Endothelial cell of umbilical vein (primary cell): ENCODE data around the gene PTGES3L.

ENCODE experiments used
- EZH2 ChIP-seq: IDR thresholded peaks from 2 replicates; pipeline ENCODE4 v1.6.1; 2012; ENCODE audit warnings: borderline replicate concordance, low read depth, mild to moderate bottlenecking, moderate library complexity, low read length, inconsistent platforms; ENCODE audit not compliant: severe bottlenecking
- FOS ChIP-seq: IDR thresholded peaks from 2 replicates; pipeline ENCODE4 v1.6.1; 2011; ENCODE audit warnings: mild to moderate bottlenecking, low read length, moderate library complexity, borderline replicate concordance; ENCODE audit not compliant: insufficient read depth
- GATA2 ChIP-seq: IDR thresholded peaks from 2 replicates; pipeline ENCODE4 v1.7.0; 2011; ENCODE audit warnings: low read depth, mild to moderate bottlenecking, moderate library complexity, mixed read lengths, low read length; ENCODE audit not compliant: insufficient read length, insufficient read depth
- JUN ChIP-seq: IDR thresholded peaks from 2 replicates; pipeline ENCODE4 v1.6.1; 2011; ENCODE audit warnings: borderline replicate concordance, low read depth; ENCODE audit not compliant: insufficient read length, insufficient read depth
- MYC ChIP-seq: IDR thresholded peaks from one replicate; pipeline ENCODE4 v1.6.1; 2011; ENCODE audit warnings: mild to moderate bottlenecking, low read depth, low read length
- POLR2A ChIP-seq: IDR thresholded peaks from 2 replicates; pipeline ENCODE4 v1.6.1; 2012; ENCODE audit warnings: low read depth, mild to moderate bottlenecking, control low read depth, low read length
- POLR2AphosphoS5 ChIP-seq: IDR thresholded peaks from 2 replicates; pipeline ENCODE4 v1.6.1; 2012; ENCODE audit warnings: low read depth, mild to moderate bottlenecking, control low read depth, low read length, moderate library complexity; ENCODE audit not compliant: insufficient read depth
- TF ChIP-seq, protein P1 (sequence below), 2 donors: IDR thresholded peaks; 1 replicate in 1 of 2; 2 replicates in 1 of 2; pipeline ENCODE4 v1.5.1; 2011; ENCODE audit warnings: low read length in 2 of 2, mild to moderate bottlenecking in 2 of 2, moderate library complexity in 2 of 2, control low read depth in 1 of 2, inconsistent platforms in 1 of 2, low read depth in 1 of 2; ENCODE audit not compliant: insufficient read depth in 1 of 2; ENCODE audit errors: extremely low read depth in 1 of 2
- TF ChIP-seq, protein P2 (sequence below): IDR thresholded peaks from 2 replicates; pipeline ENCODE4 v1.6.1; 2011; ENCODE audit not compliant: insufficient read depth, insufficient read length

DNA sequence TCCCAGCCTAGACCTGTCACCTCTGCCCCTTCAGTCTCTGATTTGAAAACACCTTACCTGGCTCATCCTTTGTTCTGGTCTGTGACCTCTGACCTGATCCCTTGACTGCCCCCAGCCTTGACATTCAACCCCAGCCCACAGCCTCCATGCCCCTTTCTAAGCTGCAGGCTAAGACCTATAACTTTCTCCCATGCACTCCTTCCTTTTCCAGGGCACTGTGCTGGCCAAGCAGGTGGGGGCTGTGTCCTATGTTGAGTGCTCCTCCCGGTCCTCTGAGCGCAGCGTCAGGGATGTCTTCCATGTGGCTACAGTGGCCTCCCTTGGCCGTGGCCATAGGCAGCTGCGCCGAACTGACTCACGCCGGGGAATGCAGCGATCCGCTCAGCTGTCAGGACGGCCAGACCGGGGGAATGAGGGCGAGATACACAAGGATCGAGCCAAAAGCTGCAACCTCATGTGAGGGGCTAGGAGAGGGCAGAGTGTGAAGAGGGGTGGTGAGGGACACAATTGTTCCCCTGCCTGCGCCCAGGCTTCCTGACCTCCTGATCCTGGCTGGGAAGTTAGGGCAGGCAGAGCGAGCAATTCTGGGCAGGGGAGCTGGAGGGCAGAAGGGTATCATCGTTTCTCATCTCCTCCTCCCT lies 48.5 kb upstream of the PTGES3L start:
- TF ChIP-seq EZH2 (no peak), GATA2 (no peak), POLR2AphosphoS5 (no peak), POLR2A (no peak), JUN (no peak), MYC (no peak), FOS (no peak)
- TF ChIP-seq, protein P1, sequence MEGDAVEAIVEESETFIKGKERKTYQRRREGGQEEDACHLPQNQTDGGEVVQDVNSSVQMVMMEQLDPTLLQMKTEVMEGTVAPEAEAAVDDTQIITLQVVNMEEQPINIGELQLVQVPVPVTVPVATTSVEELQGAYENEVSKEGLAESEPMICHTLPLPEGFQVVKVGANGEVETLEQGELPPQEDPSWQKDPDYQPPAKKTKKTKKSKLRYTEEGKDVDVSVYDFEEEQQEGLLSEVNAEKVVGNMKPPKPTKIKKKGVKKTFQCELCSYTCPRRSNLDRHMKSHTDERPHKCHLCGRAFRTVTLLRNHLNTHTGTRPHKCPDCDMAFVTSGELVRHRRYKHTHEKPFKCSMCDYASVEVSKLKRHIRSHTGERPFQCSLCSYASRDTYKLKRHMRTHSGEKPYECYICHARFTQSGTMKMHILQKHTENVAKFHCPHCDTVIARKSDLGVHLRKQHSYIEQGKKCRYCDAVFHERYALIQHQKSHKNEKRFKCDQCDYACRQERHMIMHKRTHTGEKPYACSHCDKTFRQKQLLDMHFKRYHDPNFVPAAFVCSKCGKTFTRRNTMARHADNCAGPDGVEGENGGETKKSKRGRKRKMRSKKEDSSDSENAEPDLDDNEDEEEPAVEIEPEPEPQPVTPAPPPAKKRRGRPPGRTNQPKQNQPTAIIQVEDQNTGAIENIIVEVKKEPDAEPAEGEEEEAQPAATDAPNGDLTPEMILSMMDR (IDR thresholded peaks at IDR 0.05; ENCODE audit: extremely low read depth in 1 of 2, insufficient read depth in 1 of 2, low read depth in 1 of 2, low read length in 2 of 2) = no peak
- TF ChIP-seq, protein P2, sequence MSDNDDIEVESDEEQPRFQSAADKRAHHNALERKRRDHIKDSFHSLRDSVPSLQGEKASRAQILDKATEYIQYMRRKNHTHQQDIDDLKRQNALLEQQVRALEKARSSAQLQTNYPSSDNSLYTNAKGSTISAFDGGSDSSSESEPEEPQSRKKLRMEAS = no peak
